Mesendoderm (in vitro differentiated cells): Measurements from ENCODE around the gene UBAP2.

Experiments
- DNase-seq: peaks from one replicate; pipeline ENCODE4 v3.0.0; 2013
- H2AK5ac ChIP-seq: 2 replicates; pipeline ENCODE4 v1.6.1; 2013; ENCODE audit warnings: low read length, inconsistent platforms
- H2BK120ac ChIP-seq: 2 replicates; pipeline ENCODE4 v1.6.1; 2013; ENCODE audit warnings: low read depth, mild to moderate bottlenecking, low read length, moderate library complexity, mixed read lengths
- H2BK15ac ChIP-seq: replicated peaks from 2 replicates; pipeline ENCODE4 v1.6.1; 2013; ENCODE audit warnings: low read depth, mild to moderate bottlenecking, moderate library complexity
- H2BK5ac ChIP-seq: 2 replicates; pipeline ENCODE4 v1.6.1; 2013; ENCODE audit warnings: low read length, inconsistent platforms
- H3K18ac ChIP-seq: 2 replicates; pipeline ENCODE4 v1.6.1; 2013; ENCODE audit warnings: mild to moderate bottlenecking, low read length, mixed read lengths
- H3K23ac ChIP-seq: one replicate; pipeline ENCODE4 v1.6.1; 2013; ENCODE audit warnings: low read length
- H3K27ac ChIP-seq: 2 replicates; pipeline ENCODE4 v1.5.1; 2013; ENCODE audit warnings: low read depth, mild to moderate bottlenecking, inconsistent platforms, low read length, moderate library complexity
- H3K27me3 ChIP-seq: 2 replicates; pipeline ENCODE4 v1.6.1; 2013; ENCODE audit warnings: low read length, control low read depth, mild to moderate bottlenecking, inconsistent platforms; ENCODE audit not compliant: insufficient read depth, poor library complexity
- H3K36me3 ChIP-seq: 2 replicates; pipeline ENCODE4 v1.6.1; 2013; ENCODE audit warnings: low read length, inconsistent platforms; ENCODE audit not compliant: control insufficient read depth, insufficient read depth
- H3K4ac ChIP-seq: one replicate; pipeline ENCODE4 v1.6.1; 2013; ENCODE audit warnings: low read depth, mild to moderate bottlenecking, low read length, moderate library complexity
- H3K4me1 ChIP-seq: 2 replicates; pipeline ENCODE4 v1.6.1; 2013; ENCODE audit warnings: low read depth, low read length, inconsistent platforms; ENCODE audit not compliant: control insufficient read depth
- H3K4me2 ChIP-seq: 2 replicates; pipeline ENCODE4 v1.6.1; 2013; ENCODE audit warnings: low read length
- H3K4me3 ChIP-seq: 2 replicates; pipeline ENCODE4 v1.5.1; 2013; ENCODE audit warnings: mild to moderate bottlenecking, low read length
- H3K56ac ChIP-seq: one replicate; pipeline ENCODE4 v1.6.1; 2013; ENCODE audit warnings: low read length
- H3K79me1 ChIP-seq: 2 replicates; pipeline ENCODE4 v1.6.1; 2013; ENCODE audit warnings: low read length, inconsistent platforms
- H3K79me2 ChIP-seq: 2 replicates; pipeline ENCODE4 v1.6.1; 2013; ENCODE audit warnings: mild to moderate bottlenecking, low read length; ENCODE audit not compliant: control insufficient read depth, insufficient read depth
- H3K9ac ChIP-seq: 2 replicates; pipeline ENCODE4 v1.6.1; 2013; ENCODE audit warnings: low read length, inconsistent platforms
- H4K5ac ChIP-seq: one replicate; pipeline ENCODE4 v1.6.1; 2013; ENCODE audit warnings: low read length
- H4K8ac ChIP-seq: one replicate; pipeline ENCODE4 v1.6.1; 2013; ENCODE audit warnings: low read depth, mild to moderate bottlenecking, control low read depth, low read length, moderate library complexity
- WGBS: extraction: QIAGEN DNeasy Blood & Tissue Kit; methylation state at CpG from one replicate; pipeline ENCODE4 v1.1.7; 2013; ENCODE audit warnings: low lambda C conversion rate, missing lambda C conversion rate; ENCODE audit not compliant: insufficient coverage; ENCODE audit errors: extremely low coverage; 5-methylcytosine and 5-hydroxymethylcytosine counted together

UBAP2 gene

DNA sequence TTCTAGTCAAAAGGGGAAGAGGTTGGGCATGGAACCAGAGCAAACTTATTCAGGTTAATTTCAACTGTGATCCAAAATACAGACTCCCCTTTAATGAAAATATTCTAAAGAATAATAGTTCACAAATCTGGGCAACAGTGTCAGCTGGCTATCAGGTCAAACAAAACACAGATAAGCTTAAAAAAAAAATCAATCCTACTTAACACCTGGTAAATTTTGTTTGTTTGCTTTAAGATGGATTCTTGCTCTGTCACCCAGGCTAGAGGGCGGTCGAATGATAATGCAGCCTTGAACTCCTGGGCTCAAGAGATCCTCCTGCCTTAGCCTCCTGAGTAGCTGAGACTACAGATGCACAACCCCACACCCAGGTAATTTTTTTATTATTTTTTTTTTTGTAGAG lies 89.0 kb downstream of the UBAP2 start:
- H3K4me3 ChIP-seq = no peak overlapping the region
- no peak overlapping the region for H4K5ac ChIP-seq
- WGBS = no CpG with 5 or more reads among the region's 2 CpGs
- no peaks in the 10 kb centered on the region for H3K27me3 ChIP-seq
- H3K56ac ChIP-seq = no peak overlapping the region
- no peaks in the 10 kb centered on the region for H3K79me1 ChIP-seq
- peaks cover 1% of the 10 kb centered on the region for H3K36me3 ChIP-seq
- H3K27ac ChIP-seq = no peak overlapping the region
- no peak overlapping the region for H3K18ac ChIP-seq
- no peak overlapping the region for H2BK120ac ChIP-seq
- H2BK15ac ChIP-seq = no peak overlapping the region
- H3K79me2 ChIP-seq = no peaks in the 10 kb centered on the region
- H2AK5ac ChIP-seq = no peak overlapping the region
- no peak for DNase-seq
- H3K4me1 ChIP-seq = no peaks in the 10 kb centered on the region
- H3K4me2 ChIP-seq = no peak overlapping the region
- H3K4ac ChIP-seq = no peak overlapping the region
- no peak overlapping the region for H3K9ac ChIP-seq
- no peak overlapping the region for H2BK5ac ChIP-seq
- H3K23ac ChIP-seq = no peak overlapping the region
- H4K8ac ChIP-seq = no peak overlapping the region

DNA sequence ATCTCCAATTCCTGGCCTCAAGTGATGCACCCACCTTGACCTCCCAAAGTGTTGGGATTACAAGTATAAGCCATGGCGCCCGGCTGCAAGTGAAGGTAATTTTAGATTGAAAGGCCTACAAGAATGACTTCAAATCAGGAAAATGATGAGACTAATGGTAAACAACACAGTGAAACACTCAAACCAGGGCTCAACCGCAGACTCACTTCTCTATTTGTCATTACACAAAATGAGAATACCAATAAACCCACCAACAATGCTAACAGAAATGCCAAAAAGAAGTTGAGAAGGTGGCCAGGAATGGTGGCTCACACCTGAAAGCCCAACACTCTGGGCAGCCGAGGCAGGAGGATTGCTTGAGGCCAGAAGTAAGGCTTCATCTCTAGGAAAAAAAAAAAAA lies 92.1 kb downstream of the UBAP2 start:
- Histone ChIP-seq H2BK5ac (no peak overlapping the region), H3K4me3 (no peak overlapping the region), H3K9ac (no peak overlapping the region), H3K18ac (no peak overlapping the region), H4K8ac (no peak overlapping the region), H3K56ac (no peak overlapping the region), H3K4me2 (no peak overlapping the region), H3K79me1 (peaks cover 2% of the 10 kb centered on the region), H2BK120ac (no peak overlapping the region), H4K5ac (no peak overlapping the region), H3K27ac (no peak overlapping the region), H2AK5ac (no peak overlapping the region), H3K36me3 (peaks cover 5% of the 10 kb centered on the region), H3K27me3 (no peaks in the 10 kb centered on the region), H3K79me2 (no peaks in the 10 kb centered on the region), H3K4ac (no peak overlapping the region), H3K23ac (no peak overlapping the region), H2BK15ac (no peak overlapping the region), H3K4me1 (no peaks in the 10 kb centered on the region)
- no CpG with 5 or more reads among the region's 4 CpGs for WGBS
- no peak for DNase-seq

DNA sequence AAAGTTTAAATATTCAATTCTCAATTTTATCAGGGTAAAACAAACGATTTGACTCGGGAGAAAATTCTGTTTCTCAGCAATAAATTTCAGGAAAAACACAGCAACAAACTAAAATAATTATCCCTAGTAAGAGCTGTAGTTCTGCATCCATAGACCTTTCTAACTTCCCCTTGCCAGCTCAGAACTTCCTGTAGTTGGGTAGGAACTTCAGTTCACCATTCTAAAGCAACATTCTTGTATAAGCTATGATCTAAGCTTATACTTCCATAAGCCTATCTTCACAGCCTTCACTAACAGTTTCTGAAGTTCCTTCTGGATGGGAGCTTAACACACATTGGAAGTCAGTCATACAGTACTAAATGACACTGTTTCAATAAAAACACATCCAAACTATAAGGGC lies 96.6 kb downstream of the UBAP2 start:
- Histone ChIP-seq H3K4me3 (no peak overlapping the region), H3K9ac (no peak overlapping the region), H3K23ac (no peak overlapping the region), H3K36me3 (peaks cover 9% of the 10 kb centered on the region), H2AK5ac (no peak overlapping the region), H3K56ac (no peak overlapping the region), H3K27me3 (no peaks in the 10 kb centered on the region), H3K4me2 (no peak overlapping the region), H3K79me1 (peaks cover 4% of the 10 kb centered on the region), H4K8ac (no peak overlapping the region), H2BK120ac (no peak overlapping the region), H3K4ac (no peak overlapping the region), H3K4me1 (no peaks in the 10 kb centered on the region), H3K79me2 (no peaks in the 10 kb centered on the region), H2BK5ac (no peak overlapping the region), H3K27ac (no peak overlapping the region), H2BK15ac (no peak overlapping the region), H3K18ac (no peak overlapping the region), H4K5ac (no peak overlapping the region)
- no peak for DNase-seq
- WGBS = no CpG with 5 or more reads among the region's 2 CpGs

DNA sequence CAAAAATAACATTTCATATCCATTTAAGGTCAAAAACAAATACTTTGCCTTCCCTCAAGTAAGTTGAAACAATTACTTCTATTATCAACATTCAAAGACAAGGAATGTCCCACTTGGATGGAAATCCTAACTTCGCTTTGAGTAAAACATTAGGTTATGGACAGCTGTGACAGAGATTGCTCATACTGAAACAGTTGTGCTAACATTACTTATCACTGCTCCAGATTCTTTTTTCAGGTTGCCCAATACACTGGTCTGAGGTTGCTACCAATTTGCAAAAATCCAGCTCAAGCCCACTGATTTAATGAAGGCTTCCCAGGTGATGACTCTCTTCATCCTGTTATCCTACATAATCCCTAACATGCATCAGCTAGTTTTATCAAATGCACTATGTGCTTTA lies 98.3 kb downstream of the UBAP2 start:
- H4K8ac ChIP-seq = no peak overlapping the region

DNA sequence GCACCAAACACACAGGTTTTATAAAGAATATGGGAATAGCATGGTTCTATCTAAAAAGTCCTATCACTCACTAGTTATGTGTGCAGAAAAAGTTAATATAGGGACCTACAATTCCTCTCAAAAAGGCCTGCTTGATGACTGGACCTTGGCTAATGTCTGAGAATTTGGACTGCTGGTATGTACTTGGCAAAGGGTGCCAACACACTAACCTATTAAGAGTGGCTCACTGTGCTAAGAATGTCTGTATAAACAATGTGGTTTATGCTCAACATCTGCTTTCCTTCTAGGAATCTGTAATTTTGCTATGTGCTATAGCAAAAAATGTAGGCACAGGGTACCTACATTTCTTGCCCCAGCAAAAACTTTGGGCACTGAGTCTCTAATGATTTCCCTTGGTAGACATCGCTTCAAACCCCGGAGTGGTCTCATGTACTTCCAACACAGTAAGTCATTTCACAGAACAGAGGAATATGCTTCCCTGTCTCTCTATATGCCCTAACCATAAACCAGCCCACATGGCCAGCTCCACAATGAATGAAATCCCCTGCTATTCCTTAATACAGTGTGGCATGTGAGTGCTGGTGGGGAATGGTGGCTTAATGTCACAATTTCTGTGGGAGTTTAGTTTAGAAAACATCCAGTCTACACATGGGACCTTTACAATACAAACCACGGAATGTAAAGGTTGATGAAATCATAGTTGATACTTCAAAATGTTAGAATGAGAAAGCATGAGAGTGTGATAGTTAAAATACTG lies 101.7 kb downstream of the UBAP2 start:
- H3K4me2 ChIP-seq = no peak overlapping the region
- H2BK5ac ChIP-seq = no peak overlapping the region
- H3K79me1 ChIP-seq = peaks cover 3% of the 10 kb centered on the region
- H3K9ac ChIP-seq = no peak overlapping the region
- no peak overlapping the region for H3K18ac ChIP-seq
- no peak overlapping the region for H4K8ac ChIP-seq
- H3K27ac ChIP-seq = no peak overlapping the region
- H3K79me2 ChIP-seq = no peaks in the 10 kb centered on the region
- no peaks in the 10 kb centered on the region for H3K4me1 ChIP-seq
- peaks cover 17% of the 10 kb centered on the region for H3K36me3 ChIP-seq
- H3K4me3 ChIP-seq = no peak overlapping the region
- no peak overlapping the region for H3K4ac ChIP-seq
- no CpG with 5 or more reads among the region's 3 CpGs for WGBS
- H3K23ac ChIP-seq = no peak overlapping the region
- H2BK15ac ChIP-seq = no peak overlapping the region
- no peak for DNase-seq
- no peak overlapping the region for H3K56ac ChIP-seq
- H3K27me3 ChIP-seq = no peaks in the 10 kb centered on the region
- no peak overlapping the region for H2BK120ac ChIP-seq
- H2AK5ac ChIP-seq = no peak overlapping the region
- no peak overlapping the region for H4K5ac ChIP-seq

More for the DNA sequence above, 98.3 kb downstream of the UBAP2 start:
- H3K9ac ChIP-seq = no peak overlapping the region
- no CpG with 5 or more reads among the region's 1 CpG for WGBS
- H3K27me3 ChIP-seq = no peaks in the 10 kb centered on the region
- H3K56ac ChIP-seq = no peak overlapping the region
- no peak overlapping the region for H4K5ac ChIP-seq
- H3K4me1 ChIP-seq = no peaks in the 10 kb centered on the region
- H2BK5ac ChIP-seq = no peak overlapping the region
- H3K27ac ChIP-seq = no peak overlapping the region
- no peak overlapping the region for H2AK5ac ChIP-seq
- no peak overlapping the region for H3K18ac ChIP-seq
- no peak for DNase-seq
- H2BK120ac ChIP-seq = no peak overlapping the region
- no peaks in the 10 kb centered on the region for H3K79me2 ChIP-seq
- peaks cover 11% of the 10 kb centered on the region for H3K36me3 ChIP-seq
- no peak overlapping the region for H3K4me3 ChIP-seq
- no peak overlapping the region for H2BK15ac ChIP-seq
- H3K79me1 ChIP-seq = peaks cover 6% of the 10 kb centered on the region
- no peak overlapping the region for H3K23ac ChIP-seq
- no peak overlapping the region for H3K4me2 ChIP-seq
- no peak overlapping the region for H3K4ac ChIP-seq

DNA sequence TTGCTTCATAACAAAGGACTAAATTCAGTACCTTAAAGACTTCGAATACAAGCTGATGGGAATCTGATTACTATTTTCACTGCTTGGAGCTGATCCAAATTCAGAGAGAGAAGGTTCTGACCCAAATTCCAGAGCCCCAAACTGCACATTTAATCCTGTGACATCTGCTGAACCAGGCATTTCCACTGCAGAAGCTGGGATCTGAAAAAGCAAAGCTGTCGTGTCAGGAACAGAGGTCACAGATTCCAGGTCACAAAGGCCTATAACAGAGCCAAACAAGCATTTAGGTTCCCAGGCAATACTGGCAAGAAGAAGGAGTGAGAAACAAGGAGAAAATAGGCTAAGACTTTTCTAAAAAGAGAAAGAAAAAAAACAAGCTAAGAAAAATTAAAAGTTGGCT lies 105.3 kb downstream of the UBAP2 start:
- no peaks in the 10 kb centered on the region for H3K27me3 ChIP-seq
- H3K79me1 ChIP-seq = peaks cover 3% of the 10 kb centered on the region
- peak overlapping the region; percentile 39 for H3K18ac ChIP-seq
- H4K5ac ChIP-seq = no peak overlapping the region
- no peak overlapping the region for H3K4ac ChIP-seq
- no peak overlapping the region for H3K27ac ChIP-seq
- H4K8ac ChIP-seq = no peak overlapping the region
- no peak overlapping the region for H3K9ac ChIP-seq
- H2BK5ac ChIP-seq = no peak overlapping the region
- peaks cover 18% of the 10 kb centered on the region for H3K36me3 ChIP-seq
- no peak for DNase-seq
- no peak overlapping the region for H3K23ac ChIP-seq
- H3K4me3 ChIP-seq = no peak overlapping the region
- no peaks in the 10 kb centered on the region for H3K79me2 ChIP-seq
- H3K56ac ChIP-seq = no peak overlapping the region
- H2BK15ac ChIP-seq = no peak overlapping the region
- no peak overlapping the region for H3K4me2 ChIP-seq
- no peak overlapping the region for H2BK120ac ChIP-seq
- no peak overlapping the region for H2AK5ac ChIP-seq
- H3K4me1 ChIP-seq = no peaks in the 10 kb centered on the region
- WGBS = no CpG with 5 or more reads among the region's 2 CpGs
